ENCODE results near the gene BTD.

DNA sequence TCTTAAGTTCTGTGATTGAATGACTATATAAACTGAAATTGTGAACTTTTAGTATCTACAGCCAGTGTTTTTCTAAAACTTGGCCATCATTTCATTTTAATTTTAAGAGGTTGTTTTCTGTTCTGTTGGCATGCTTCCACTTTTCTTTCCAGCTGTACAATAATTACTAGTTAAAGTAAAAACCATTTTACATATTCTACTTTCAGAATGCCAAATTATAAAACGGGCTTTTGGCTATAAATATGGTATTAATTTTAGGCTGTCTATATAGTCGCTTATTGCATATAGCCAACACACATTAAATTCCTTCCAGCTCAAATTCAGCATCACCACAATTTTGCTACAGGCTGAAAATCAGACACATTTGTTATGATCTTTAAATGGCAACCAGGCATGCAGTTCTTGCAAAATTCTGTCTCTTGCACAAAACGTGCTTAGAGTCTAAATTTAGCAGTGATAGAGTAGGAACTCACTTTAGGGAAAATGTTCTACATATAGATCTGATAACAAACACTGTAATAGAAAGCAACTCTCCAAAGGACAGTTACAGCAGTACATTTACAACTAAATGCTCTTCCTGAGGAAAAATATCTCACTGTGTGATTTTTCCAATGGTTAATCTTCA lies 81.1 kb downstream of the BTD start:
- TF ChIP-seq NFIC (IDR thresholded peaks at IDR 0.05; ENCODE audit: low read depth, low read length) (no peak), CREM (IDR thresholded peaks at IDR 0.05; ENCODE audit: low read depth) (no peak), POLR2AphosphoS5 (IDR thresholded peaks at IDR 0.05; ENCODE audit: low read length) (no peak), NR2C1 (IDR thresholded peaks at IDR 0.05) (no peak), NFYB (IDR thresholded peaks at IDR 0.05; ENCODE audit: insufficient read depth, low read depth, low read length) (no peak), SMC3 (IDR thresholded peaks at IDR 0.05; ENCODE audit: borderline replicate concordance, low read length) (no peak), SRF (IDR thresholded peaks at IDR 0.05; ENCODE audit: low read depth in 2 of 2, low read length in 2 of 2) (no peak), BRCA1 (IDR thresholded peaks at IDR 0.05; ENCODE audit: low read depth, low read length) (no peak), NFYA (IDR thresholded peaks at IDR 0.05; ENCODE audit: borderline replicate concordance, low read depth, low read length) (no peak), CEBPB (IDR thresholded peaks at IDR 0.05; ENCODE audit: borderline replicate concordance in 1 of 2, low read depth in 2 of 2, low read length in 2 of 2) (no peak), SIX5 (IDR thresholded peaks at IDR 0.05; ENCODE audit: low read depth, low read length, severe bottlenecking) (no peak), CREB1 (IDR thresholded peaks at IDR 0.05; ENCODE audit: low read depth) (no peak)
- TF ChIP-seq, protein P1, sequence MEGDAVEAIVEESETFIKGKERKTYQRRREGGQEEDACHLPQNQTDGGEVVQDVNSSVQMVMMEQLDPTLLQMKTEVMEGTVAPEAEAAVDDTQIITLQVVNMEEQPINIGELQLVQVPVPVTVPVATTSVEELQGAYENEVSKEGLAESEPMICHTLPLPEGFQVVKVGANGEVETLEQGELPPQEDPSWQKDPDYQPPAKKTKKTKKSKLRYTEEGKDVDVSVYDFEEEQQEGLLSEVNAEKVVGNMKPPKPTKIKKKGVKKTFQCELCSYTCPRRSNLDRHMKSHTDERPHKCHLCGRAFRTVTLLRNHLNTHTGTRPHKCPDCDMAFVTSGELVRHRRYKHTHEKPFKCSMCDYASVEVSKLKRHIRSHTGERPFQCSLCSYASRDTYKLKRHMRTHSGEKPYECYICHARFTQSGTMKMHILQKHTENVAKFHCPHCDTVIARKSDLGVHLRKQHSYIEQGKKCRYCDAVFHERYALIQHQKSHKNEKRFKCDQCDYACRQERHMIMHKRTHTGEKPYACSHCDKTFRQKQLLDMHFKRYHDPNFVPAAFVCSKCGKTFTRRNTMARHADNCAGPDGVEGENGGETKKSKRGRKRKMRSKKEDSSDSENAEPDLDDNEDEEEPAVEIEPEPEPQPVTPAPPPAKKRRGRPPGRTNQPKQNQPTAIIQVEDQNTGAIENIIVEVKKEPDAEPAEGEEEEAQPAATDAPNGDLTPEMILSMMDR (IDR thresholded peaks at IDR 0.05 in 2 of 3, conservative IDR thresholded peaks at IDR 0.05 in 1 of 3; ENCODE audit: control insufficient read depth in 2 of 3, extremely low read depth in 1 of 3, insufficient read depth in 1 of 3, low read depth in 3 of 3, low read length in 3 of 3) = no peak
- TF ChIP-seq, protein P2, sequence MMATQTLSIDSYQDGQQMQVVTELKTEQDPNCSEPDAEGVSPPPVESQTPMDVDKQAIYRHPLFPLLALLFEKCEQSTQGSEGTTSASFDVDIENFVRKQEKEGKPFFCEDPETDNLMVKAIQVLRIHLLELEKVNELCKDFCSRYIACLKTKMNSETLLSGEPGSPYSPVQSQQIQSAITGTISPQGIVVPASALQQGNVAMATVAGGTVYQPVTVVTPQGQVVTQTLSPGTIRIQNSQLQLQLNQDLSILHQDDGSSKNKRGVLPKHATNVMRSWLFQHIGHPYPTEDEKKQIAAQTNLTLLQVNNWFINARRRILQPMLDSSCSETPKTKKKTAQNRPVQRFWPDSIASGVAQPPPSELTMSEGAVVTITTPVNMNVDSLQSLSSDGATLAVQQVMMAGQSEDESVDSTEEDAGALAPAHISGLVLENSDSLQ (IDR thresholded peaks at IDR 0.05) = no peak
